Activated T-cell treated with anti-CD3 and anti-CD28 coated beads, Interleukin-2, amount 50 U/mL, for 1 hour (primary cell): Measurements from ENCODE around the gene LSM14B.

ENCODE experiments used
- DNase-seq: peaks from one replicate; pipeline ENCODE4 v3.0.0-alpha.2; 2020

Gene LSM14B

GRCh38 chr20:62164879-62165761, 42.8 kb downstream of the LSM14B start:
- no peak for DNase-seq

- no peak for DNase-seq
Measured at GRCh38 chr20:62165762-62166399, 43.6 kb downstream of the LSM14B start.

GRCh38 chr20:62167474-62167873, 45.2 kb downstream of the LSM14B start:
- no peak for DNase-seq

- DNase-seq = no peak
Measured at GRCh38 chr20:62168061-62168460, 45.8 kb downstream of the LSM14B start.

- DNase-seq = no peak
Measured at GRCh38 chr20:62168890-62169435, 46.7 kb downstream of the LSM14B start.

GRCh38 chr20:62170536-62170935, 48.3 kb downstream of the LSM14B start:
- DNase-seq = no peak

GRCh38 chr20:62171245-62171644, 49.0 kb downstream of the LSM14B start:
- DNase-seq = no peak

- no peak for DNase-seq
Measured at GRCh38 chr20:62172666-62173065, 50.4 kb downstream of the LSM14B start.

GRCh38 chr20:62174021-62174804, 51.9 kb downstream of the LSM14B start:
- no peak for DNase-seq

- DNase-seq = no peak
Measured at GRCh38 chr20:62174870-62175624, 52.8 kb downstream of the LSM14B start.

- no peak for DNase-seq
Measured at GRCh38 chr20:62175711-62176110, 53.4 kb downstream of the LSM14B start.

- DNase-seq = no peak
Measured at GRCh38 chr20:62176866-62177265, 54.6 kb downstream of the LSM14B start.

- no peak for DNase-seq
Measured at GRCh38 chr20:62177307-62177706, 55.0 kb downstream of the LSM14B start.

DNA sequence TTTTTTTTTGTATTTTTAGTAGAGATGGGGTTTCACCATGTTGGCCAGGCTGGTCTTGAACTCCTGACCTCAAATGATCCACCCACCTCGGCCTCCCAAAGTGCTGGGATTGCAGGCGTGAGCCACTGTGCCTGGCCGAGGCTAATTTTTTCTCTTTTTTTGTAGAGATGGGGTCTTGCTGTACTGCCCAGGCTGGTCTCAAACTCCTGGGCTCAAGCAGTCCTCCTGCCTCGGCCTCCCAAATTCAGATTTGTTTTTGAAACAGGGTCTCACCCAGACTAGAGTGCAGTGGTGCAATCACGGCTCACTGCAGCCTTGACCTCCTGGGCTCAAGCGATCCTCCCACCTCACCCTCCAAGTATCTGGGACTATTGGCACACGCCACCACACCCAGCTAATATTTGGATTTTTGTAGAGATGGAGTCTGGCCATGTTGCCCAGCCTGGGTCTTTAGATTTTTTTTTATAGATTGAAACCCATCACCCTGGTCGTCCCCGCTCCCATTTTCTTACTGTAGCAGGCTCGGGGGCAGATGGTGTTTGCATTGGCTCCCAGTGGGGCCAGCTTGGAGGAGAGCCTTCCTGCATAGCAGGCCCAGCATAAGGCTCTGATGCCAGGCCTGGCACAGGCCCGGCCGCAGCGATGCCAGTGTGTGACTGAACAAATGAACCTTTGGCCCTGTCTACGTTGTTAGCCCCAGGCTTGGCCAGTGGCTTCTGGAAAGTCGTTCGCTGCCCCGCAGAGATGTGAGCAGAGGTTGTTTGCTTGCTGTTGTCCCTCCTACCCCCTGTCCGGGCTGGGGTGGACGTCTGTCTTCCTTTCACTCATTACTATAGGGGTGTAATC, 56.3 kb downstream of the LSM14B start:
- no peak for DNase-seq

GRCh38 chr20:62179162-62179504, 56.9 kb downstream of the LSM14B start:
- DNase-seq = no peak

GRCh38 chr20:62181808-62182207, 59.5 kb downstream of the LSM14B start:
- no peak for DNase-seq

GRCh38 chr20:62182469-62183425, 60.5 kb downstream of the LSM14B start, which contains the start of gene MTG2:
TSS of gene MTG2 (plus strand) at chr20:62183028. CDS start at chr20:62193421, 10,393 bp downstream.
- peak; percentile 90 for DNase-seq

DNA sequence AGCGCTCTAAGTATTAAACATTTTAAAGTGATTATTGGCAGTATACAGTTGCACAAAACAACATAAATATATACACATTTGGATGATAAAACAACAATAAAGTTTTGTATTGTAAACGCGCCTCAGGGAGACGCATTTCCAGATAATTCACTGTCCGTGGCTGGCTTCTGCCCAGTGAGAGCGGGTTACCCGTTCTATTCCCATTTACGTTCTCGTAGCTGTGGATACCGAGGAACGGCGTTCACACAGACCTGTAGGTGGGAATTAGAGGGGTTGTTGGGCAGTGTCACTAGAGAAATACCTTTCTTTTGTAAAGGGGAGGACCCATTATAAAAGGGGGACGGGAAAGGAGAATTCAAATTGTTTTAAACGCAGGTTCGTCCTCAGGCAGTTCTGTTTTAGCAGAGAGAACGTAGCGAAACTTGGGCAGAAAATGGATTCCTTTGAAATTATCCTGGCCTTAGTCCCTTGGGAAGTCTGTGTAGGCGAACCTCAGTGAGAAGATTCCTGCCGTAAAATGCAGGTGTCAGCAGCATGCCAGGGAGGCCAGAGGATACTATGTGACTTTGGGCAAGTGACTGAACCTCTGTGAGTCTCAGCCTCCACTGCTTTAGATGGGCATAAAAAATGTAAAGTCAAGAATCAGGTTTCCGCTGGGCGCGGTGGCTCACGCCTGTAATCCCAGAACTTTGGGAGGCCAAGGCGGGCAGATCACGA, 61.3 kb downstream of the LSM14B start:
- DNase-seq = no peak
